HepG2 (cell line): ENCODE measurements around the gene TUBA4B. TPM values are rescaled to one million over a fixed set of nuclear protein-coding genes. Genes with fewer than 3 reads are reported as not detected.

ENCODE experiments used
- ARID3A ChIP-seq: IDR thresholded peaks from 2 replicates; pipeline ENCODE4 v1.6.1; 2012; ENCODE audit warnings: low read depth, low read length, improper control_type of control experiment
- CENPBD1 ChIP-seq: sonication (generic); formaldehyde crosslinking; IDR thresholded peaks from 2 replicates; pipeline ENCODE4 v1.8.0; 2022; ENCODE audit warnings: missing genetic modification reagents, low read depth, mild to moderate bottlenecking, borderline replicate concordance
- CENPX ChIP-seq: sonication (generic); formaldehyde crosslinking; IDR thresholded peaks from 2 replicates; pipeline ENCODE4 v1.9.0; 2021; ENCODE audit warnings: mild to moderate bottlenecking, missing genetic modification reagents, moderate library complexity
- ELF1 ChIP-seq: sonication (generic); formaldehyde crosslinking; IDR thresholded peaks from 2 replicates; pipeline ENCODE4 v1.4.0; 2020; ENCODE audit warnings: missing genetic modification reagents
- HMG20A ChIP-seq: IDR thresholded peaks from 2 replicates; pipeline ENCODE4 v1.6.1; 2016; ENCODE audit warnings: borderline replicate concordance
- HNF4G ChIP-seq, 2 experiments: sonication (generic) in 1 of 2; formaldehyde crosslinking in 1 of 2; IDR thresholded peaks; 2 replicates each; pipeline versions ENCODE4 v1.4.0 to v1.6.1; 2011 to 2020; ENCODE audit warnings: borderline replicate concordance in 2 of 2, low read depth in 2 of 2, mild to moderate bottlenecking in 2 of 2, low read length in 1 of 2, missing genetic modification reagents in 1 of 2, moderate library complexity in 1 of 2
- HOXA9 ChIP-seq: sonication (generic); formaldehyde crosslinking; IDR thresholded peaks from 2 replicates; pipeline ENCODE4 v1.8.1; 2022; ENCODE audit warnings: missing genetic modification reagents, mild to moderate bottlenecking, moderate library complexity, borderline replicate concordance
- IRX3 ChIP-seq: sonication (generic); formaldehyde crosslinking; IDR thresholded peaks from 2 replicates; pipeline ENCODE4 v1.8.1; 2023; ENCODE audit warnings: mild to moderate bottlenecking, low read depth, missing genetic modification reagents, borderline replicate concordance
- KAT2B ChIP-seq: fragments of 150-350 bp; IDR thresholded peaks from 2 replicates; pipeline ENCODE4 v1.6.1; 2014; ENCODE audit warnings: low read depth, low read length, borderline replicate concordance
- KDM4B ChIP-seq: sonication (generic); formaldehyde crosslinking; IDR thresholded peaks from 2 replicates; pipeline ENCODE4 v1.4.0; 2020; ENCODE audit warnings: missing genetic modification reagents
- LCORL ChIP-seq, 2 experiments: fragments of 450-650 bp in 1 of 2; sonication (generic) in 1 of 2; formaldehyde crosslinking in 1 of 2; IDR thresholded peaks; 2 replicates each; pipeline versions ENCODE4 v1.5.0 to v1.6.1; 2017 to 2020; ENCODE audit warnings: antibody characterized with exemption in 1 of 2, missing genetic modification reagents in 1 of 2
- ONECUT2 ChIP-seq: sonication (generic); formaldehyde crosslinking; IDR thresholded peaks from 2 replicates; pipeline ENCODE4 v1.4.0; 2020; ENCODE audit warnings: missing genetic modification reagents
- POGZ ChIP-seq: sonication (generic); formaldehyde crosslinking; IDR thresholded peaks from 2 replicates; pipeline ENCODE4 v1.4.0; 2020; ENCODE audit warnings: mild to moderate bottlenecking, missing genetic modification reagents
- SRF ChIP-seq: IDR thresholded peaks from 2 replicates; pipeline ENCODE4 v1.6.1; 2011; ENCODE audit warnings: mild to moderate bottlenecking, low read depth, low read length, moderate library complexity
- TP53 ChIP-seq: sonication (generic); formaldehyde crosslinking; conservative IDR thresholded peaks from 2 replicates; pipeline ENCODE4 v1.4.0; 2020; ENCODE audit warnings: missing genetic modification reagents
- ZNF160 ChIP-seq: sonication (generic); formaldehyde crosslinking; IDR thresholded peaks from 2 replicates; pipeline ENCODE4 v1.8.0; 2022; ENCODE audit warnings: mild to moderate bottlenecking, inconsistent platforms, missing genetic modification reagents
- ZNF484 ChIP-seq: sonication (generic); formaldehyde crosslinking; IDR thresholded peaks from 2 replicates; pipeline ENCODE4 v1.5.1; 2020; ENCODE audit warnings: mild to moderate bottlenecking, low read depth, missing genetic modification reagents, borderline replicate concordance
- ZNF564 ChIP-seq: sonication (generic); formaldehyde crosslinking; IDR thresholded peaks from 2 replicates; pipeline ENCODE4 v1.8.1; 2023; ENCODE audit warnings: mild to moderate bottlenecking, missing genetic modification reagents
- ZSCAN9 ChIP-seq: IDR thresholded peaks from 2 replicates; pipeline ENCODE4 v1.6.1; 2016; ENCODE audit warnings: borderline replicate concordance
- polyA plus RNA-seq, 8 experiments: library from polyadenylated mRNA; depleted of rRNA in 3 of 8; stranded (reverse) in 7 of 8; unstranded in 1 of 8; fragments of >200 nt; fragmentation: Illumina TruSeq in 4 of 8; extraction: Trizol in 4 of 8; gene quantifications; 2 replicates each; pipeline versions ENCODE4 v1.2.1 to v1.2.3, GENCODE V29; 2011 to 2016; ENCODE audit warnings: low read depth in 4 of 8, missing spikeins in 1 of 8, mixed read lengths in 1 of 8; ENCODE audit not compliant: insufficient read depth in 1 of 8
- total RNA-seq, 5 experiments: library from RNA; depleted of rRNA; stranded (reverse); fragments of >200 nt; fragmentation: Illumina TruSeq; extraction: Trizol; gene quantifications; 2 replicates each; pipeline ENCODE4 v1.2.3, GENCODE V29; 2016; ENCODE audit warnings: low read depth in 1 of 5
- TF ChIP-seq, protein P1 (sequence below): sonication (generic); formaldehyde crosslinking; IDR thresholded peaks from 2 replicates; pipeline ENCODE4 v1.9.0; 2021; ENCODE audit warnings: missing genetic modification reagents, borderline replicate concordance
- TF ChIP-seq, protein P2 (sequence below): sonication (generic); formaldehyde crosslinking; IDR thresholded peaks from 2 replicates; pipeline ENCODE4 v1.4.0; 2020; ENCODE audit warnings: missing genetic modification reagents, low read depth, mild to moderate bottlenecking, borderline replicate concordance
- TF ChIP-seq, protein P3 (sequence below): sonication (generic); formaldehyde crosslinking; IDR thresholded peaks from 2 replicates; pipeline ENCODE4 v1.9.0; 2021; ENCODE audit warnings: missing genetic modification reagents, mild to moderate bottlenecking, borderline replicate concordance

Gene TUBA4B
- total and polyA plus RNA-seq, 2 of the 13 experiments (the other 11 are each of a cell fraction or from before 2014, with no cell fraction given): 0.18 to 0.22 TPM

- TF ChIP-seq, protein P1, sequence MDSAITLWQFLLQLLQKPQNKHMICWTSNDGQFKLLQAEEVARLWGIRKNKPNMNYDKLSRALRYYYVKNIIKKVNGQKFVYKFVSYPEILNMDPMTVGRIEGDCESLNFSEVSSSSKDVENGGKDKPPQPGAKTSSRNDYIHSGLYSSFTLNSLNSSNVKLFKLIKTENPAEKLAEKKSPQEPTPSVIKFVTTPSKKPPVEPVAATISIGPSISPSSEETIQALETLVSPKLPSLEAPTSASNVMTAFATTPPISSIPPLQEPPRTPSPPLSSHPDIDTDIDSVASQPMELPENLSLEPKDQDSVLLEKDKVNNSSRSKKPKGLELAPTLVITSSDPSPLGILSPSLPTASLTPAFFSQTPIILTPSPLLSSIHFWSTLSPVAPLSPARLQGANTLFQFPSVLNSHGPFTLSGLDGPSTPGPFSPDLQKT (CRISPR knock-in tag): 0 out of 2 replicates have a peak, but pooled peaks have one; percentile 5
- TF ChIP-seq HMG20A (CRISPR knock-in tag): 0 out of 2 replicates have a peak, but pooled peaks have one; percentile 29
- peak; percentile 87; the same call in 1 of the 2 replicates for TF ChIP-seq HOXA9
- TF ChIP-seq KDM4B (CRISPR knock-in tag): peak; percentile 35; the same call in 1 of the 2 replicates
- TF ChIP-seq CENPBD1 (CRISPR knock-in tag): 0 out of 2 replicates have a peak, but pooled peaks have one; percentile 70
- TF ChIP-seq ARID3A: no peak
- peak; percentile 94 for TF ChIP-seq IRX3
- peak; percentile 75 for TF ChIP-seq POGZ (CRISPR knock-in tag)
- 0 out of 2 replicates have a peak, but pooled peaks have one; percentile 79 for TF ChIP-seq ZNF484 (CRISPR knock-in tag)
- TF ChIP-seq KAT2B: no peak
- TF ChIP-seq SRF: no peak
- no peak; the same call in 1 of the 2 replicates for TF ChIP-seq HNF4G (IDR thresholded peaks at IDR 0.05; ENCODE audit: borderline replicate concordance, low read depth, low read length)
- TF ChIP-seq HNF4G (CRISPR knock-in tag; IDR thresholded peaks at IDR 0.05; ENCODE audit: borderline replicate concordance, low read depth): peak; percentile 77
- TF ChIP-seq, protein P2, sequence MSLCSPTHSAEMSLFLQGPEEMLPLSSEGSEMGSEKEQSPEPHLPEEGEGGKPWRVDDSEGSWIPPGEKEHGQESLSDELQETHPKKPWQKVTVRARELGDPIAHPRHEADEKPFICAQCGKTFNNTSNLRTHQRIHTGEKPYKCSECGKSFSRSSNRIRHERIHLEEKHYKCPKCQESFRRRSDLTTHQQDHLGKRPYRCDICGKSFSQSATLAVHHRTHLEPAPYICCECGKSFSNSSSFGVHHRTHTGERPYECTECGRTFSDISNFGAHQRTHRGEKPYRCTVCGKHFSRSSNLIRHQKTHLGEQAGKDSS: no peak; the same call in none of the 2 replicates
- TF ChIP-seq ZNF160 (CRISPR knock-in tag): peak; percentile 88; the same call in 1 of the 2 replicates
- TF ChIP-seq, protein P3, sequence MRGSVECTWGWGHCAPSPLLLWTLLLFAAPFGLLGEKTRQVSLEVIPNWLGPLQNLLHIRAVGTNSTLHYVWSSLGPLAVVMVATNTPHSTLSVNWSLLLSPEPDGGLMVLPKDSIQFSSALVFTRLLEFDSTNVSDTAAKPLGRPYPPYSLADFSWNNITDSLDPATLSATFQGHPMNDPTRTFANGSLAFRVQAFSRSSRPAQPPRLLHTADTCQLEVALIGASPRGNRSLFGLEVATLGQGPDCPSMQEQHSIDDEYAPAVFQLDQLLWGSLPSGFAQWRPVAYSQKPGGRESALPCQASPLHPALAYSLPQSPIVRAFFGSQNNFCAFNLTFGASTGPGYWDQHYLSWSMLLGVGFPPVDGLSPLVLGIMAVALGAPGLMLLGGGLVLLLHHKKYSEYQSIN (CRISPR knock-in tag): no peak
- peak; percentile 88; the same call in 1 of the 2 replicates for TF ChIP-seq ZSCAN9 (CRISPR knock-in tag)
- no peak for TF ChIP-seq CENPX (CRISPR knock-in tag)
- no peak; the same call in 1 of the 2 replicates for TF ChIP-seq ONECUT2 (CRISPR knock-in tag)
- peak; percentile 29; the same call in 1 of the 2 replicates for TF ChIP-seq ELF1 (CRISPR knock-in tag)
- no peak for TF ChIP-seq LCORL (IDR thresholded peaks at IDR 0.05)
- TF ChIP-seq LCORL (CRISPR knock-in tag; IDR thresholded peaks at IDR 0.05): peak; percentile 62; the same call in 1 of the 2 replicates
- TF ChIP-seq ZNF564 (CRISPR knock-in tag): peak; percentile 88; the same call in 1 of the 2 replicates
- peak; percentile 94 for TF ChIP-seq TP53 (CRISPR knock-in tag)
These were observed 34.0 kb upstream of the TUBA4B start, which contains the start of gene ABCB6 (continued) for GRCh38 chr2:219218732-219219701.
